Choroid plexus epithelial cell (primary cell): ENCODE measurements around the gene CXCR4.

ENCODE experiments used
- DNase-seq: peaks from one replicate; pipeline ENCODE4 v3.0.0-alpha.2; 2010; ENCODE audit warnings: low read depth
- H3K4me3 ChIP-seq: 2 replicates; pipeline ENCODE4 v1.5.1; 2011; ENCODE audit warnings: low read depth, mild to moderate bottlenecking, control low read depth, low read length, moderate library complexity
- CTCF ChIP-seq: conservative IDR thresholded peaks from 2 replicates; pipeline ENCODE4 v1.5.1; 2011; ENCODE audit warnings: low read depth, mild to moderate bottlenecking, control low read depth, inconsistent platforms, low read length, moderate library complexity

Gene CXCR4

GRCh38 chr2:136149011-136149410 lies 31.1 kb upstream of the CXCR4 start:
- no peak for DNase-seq
- no peak for TF ChIP-seq CTCF
- H3K4me3 ChIP-seq: no peak overlapping the region

GRCh38 chr2:136146564-136146963 lies 28.6 kb upstream of the CXCR4 start:
- H3K4me3 ChIP-seq: no peak overlapping the region
- DNase-seq: no peak
- TF ChIP-seq CTCF: no peak

- no peak for DNase-seq
- no peak for TF ChIP-seq CTCF
- no peak overlapping the region for H3K4me3 ChIP-seq
These were observed 25.9 kb upstream of the CXCR4 start for GRCh38 chr2:136143603-136144451.

- H3K4me3 ChIP-seq: no peak overlapping the region
- TF ChIP-seq CTCF: no peak
- no peak for DNase-seq
These were observed 23.7 kb upstream of the CXCR4 start for GRCh38 chr2:136141510-136142149.

- TF ChIP-seq CTCF: no peak
- no peak for DNase-seq
- no peak overlapping the region for H3K4me3 ChIP-seq
These were observed 21.7 kb upstream of the CXCR4 start for GRCh38 chr2:136139631-136140030.

- no peak overlapping the region for H3K4me3 ChIP-seq
- no peak for DNase-seq
- TF ChIP-seq CTCF: no peak
These were observed 20.0 kb upstream of the CXCR4 start for GRCh38 chr2:136137982-136138381.
